HG02571 (cell line): ENCODE measurements around the gene ADCY9.
"Not testable (repeated sequence)": the region's sequence is repeated elsewhere in the genome, so short reads cannot be mapped to it uniquely, and the experiment has no call there.

ENCODE experiments used
- ATAC-seq: cut with Tn5 transposase; IDR thresholded peaks from one replicate; pipeline ENCODE4 v1.9.1; 2021; ENCODE audit warnings: mild to moderate bottlenecking, moderate library complexity; ENCODE audit not compliant: unreplicated experiment

The ADCY9 gene

DNA sequence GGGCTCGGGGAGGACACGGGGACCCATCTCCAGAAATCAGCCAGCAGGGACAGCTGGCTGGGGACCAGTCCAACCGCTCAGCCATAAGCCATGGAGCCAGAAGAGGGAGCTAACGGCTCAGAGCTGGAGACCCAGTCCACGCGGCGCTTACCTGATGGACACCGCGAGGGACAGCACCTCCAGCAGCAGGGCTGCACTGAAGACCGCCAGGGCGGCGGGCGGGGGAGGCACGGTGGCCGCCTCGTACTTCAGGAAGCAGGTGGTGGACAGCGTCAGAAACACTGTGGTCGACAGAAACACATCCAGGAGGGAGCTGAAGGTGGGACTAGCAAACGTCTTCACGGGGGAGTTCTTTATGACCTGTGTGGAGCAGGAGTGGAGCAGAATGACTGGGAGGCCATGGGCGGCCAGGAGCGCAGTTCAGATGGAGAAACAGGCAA, 133.1 kb downstream of the ADCY9 start:
- ATAC-seq, result no peak

DNA sequence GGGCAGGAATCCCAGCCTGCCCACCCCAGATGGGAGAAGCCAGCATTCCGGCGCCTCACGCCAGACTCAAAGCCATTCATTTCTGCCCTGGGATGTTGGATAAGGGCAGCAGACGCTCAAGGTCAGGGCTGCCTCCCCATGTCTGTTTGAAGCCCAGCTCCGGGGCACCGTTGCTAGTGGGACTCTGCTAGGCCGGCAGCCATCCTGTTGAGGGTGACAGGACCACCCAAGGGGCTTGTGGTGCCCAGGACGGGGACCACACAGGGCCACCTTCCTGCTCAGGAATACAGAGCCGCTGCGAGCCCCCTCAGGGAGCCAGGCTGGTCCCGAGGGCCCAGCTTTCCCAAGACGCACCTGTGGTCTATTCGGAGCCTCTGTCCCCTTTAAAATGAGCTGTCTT, 134.0 kb downstream of the ADCY9 start:
- ATAC-seq, result no peak

- no peak for ATAC-seq
Measured at GRCh38 chr16:3980253-3981111, 135.8 kb downstream of the ADCY9 start.

GRCh38 chr16:3979518-3979917, 136.7 kb downstream of the ADCY9 start:
- no peak for ATAC-seq

GRCh38 chr16:3979070-3979469, 137.2 kb downstream of the ADCY9 start:
- no peak for ATAC-seq

DNA sequence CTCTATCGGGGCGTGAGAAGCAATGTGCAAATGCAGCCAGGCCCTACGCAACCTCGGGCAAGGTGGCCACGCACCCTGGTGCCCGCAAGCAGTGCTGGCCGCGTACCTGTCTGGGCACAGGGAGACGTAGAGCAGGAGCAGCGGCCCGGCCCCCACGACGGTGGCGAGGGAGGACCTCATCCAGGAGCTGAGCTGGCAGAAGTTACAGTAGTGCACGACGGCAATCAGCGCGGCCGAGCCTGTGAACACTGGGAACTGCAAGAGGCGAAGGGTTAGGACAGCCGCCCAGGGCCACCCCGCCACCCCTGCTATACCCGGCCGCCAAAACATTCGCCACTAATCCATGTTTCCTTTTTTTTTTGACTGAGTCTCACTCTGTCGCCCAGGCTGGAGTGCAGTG, 138.9 kb downstream of the ADCY9 start:
- ATAC-seq, result no peak

DNA sequence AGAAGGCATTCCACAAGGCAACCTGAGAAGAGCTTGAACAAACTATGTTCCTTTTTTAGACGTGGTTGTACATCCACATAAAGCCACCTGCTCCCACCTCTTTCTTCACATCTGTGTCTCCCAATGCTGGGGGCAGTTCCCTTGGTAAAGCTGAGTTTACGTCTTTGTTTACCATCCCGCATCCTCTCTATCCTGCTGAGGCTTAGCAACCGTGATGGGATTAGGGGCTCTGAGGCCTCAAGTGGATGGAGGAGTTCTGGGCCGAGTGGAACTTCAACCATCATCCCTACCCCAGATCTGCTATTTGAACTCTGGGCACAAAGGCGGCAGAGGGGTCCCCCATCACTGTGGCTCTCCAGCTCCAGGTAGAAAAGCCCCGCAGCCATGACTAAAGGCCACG, 141.5 kb downstream of the ADCY9 start:
- ATAC-seq, result no peak

GRCh38 chr16:3971706-3972105, 144.5 kb downstream of the ADCY9 start:
- ATAC-seq, result no peak

DNA sequence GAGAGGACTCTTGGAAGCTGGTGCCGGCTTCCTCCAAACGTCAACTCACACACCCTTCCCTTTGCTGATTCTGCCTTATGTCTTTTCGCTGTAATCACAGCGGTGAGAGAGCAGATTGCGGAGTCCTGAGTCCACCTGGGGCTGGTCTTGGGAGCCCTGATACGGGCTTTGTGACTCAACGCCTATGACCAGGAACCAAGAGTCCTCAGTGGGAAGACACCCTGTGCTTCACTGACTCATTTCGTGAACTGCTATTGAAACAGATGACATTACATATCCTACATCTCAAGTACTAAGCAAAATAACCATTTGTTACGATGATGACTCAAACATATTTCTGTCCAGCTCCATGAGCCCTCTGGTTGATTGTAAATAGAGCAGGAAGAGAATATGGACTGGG, 145.0 kb downstream of the ADCY9 start:
- ATAC-seq, result no peak

GRCh38 chr16:3968551-3968950, 147.7 kb downstream of the ADCY9 start:
- no peak for ATAC-seq

GRCh38 chr16:3966681-3967080, 149.6 kb downstream of the ADCY9 start:
- no peak for ATAC-seq

DNA sequence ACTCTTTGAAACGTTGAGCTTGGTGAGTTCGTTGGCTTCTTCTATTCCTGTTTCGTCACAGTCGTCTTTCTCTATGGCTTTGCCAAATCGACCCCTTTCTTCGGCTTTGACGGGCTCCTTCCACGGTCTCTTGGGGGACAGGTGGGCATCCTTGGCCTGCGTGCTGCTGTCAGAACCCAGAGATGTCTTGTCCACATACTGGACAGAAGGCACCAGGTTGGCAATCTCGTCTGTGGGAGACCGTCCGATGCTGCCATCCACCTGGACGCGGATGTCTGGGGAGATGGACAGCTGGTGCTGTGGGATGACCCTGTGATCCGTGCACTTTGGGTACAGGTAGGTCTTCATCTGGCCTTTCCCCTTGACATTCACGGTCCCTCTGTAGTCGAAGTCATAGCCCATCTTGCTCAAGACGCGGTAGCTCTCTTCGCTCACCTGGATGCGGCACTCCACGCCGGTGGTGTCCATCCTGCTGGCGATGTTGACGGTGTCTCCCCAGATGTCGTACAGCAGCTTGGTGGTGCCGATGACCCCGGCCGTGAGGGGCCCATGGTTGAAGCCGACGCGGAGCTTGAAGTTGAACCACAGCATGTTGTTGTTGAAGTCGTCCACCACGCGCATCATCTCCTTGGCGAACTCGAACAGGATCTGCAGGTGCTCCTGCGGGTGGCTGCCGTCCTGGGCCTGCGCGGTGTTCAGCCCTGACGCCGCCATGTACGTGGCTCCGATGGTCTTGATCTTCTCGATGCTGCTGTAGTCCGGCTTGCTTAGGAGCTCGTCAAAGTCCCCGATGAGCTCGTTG, 150.3 kb downstream of the ADCY9 start:
- ATAC-seq, result no peak

DNA sequence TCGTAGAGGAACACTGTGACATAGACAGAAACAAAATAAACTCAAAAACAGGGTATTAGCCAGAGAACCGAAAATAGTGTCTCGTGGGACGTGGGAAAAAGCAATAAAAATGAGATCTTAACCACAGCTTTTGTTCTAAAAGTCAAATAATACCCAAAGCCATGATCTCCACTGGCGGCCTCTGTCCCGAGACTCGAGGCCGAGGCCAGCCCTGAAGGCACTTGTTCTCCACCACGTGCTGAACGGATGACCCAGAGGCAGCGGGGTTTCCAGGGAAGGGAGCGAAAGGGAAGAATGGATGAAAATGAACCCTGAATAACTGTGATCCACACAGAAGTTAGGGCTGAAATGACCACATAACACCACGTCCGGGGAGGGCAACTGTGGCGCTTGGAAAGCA, 150.9 kb downstream of the ADCY9 start:
- ATAC-seq, result no peak

- ATAC-seq, result no peak
Measured at GRCh38 chr16:3964686-3965290, 151.5 kb downstream of the ADCY9 start.

GRCh38 chr16:3963886-3964685, 152.2 kb downstream of the ADCY9 start:
- ATAC-seq, result no peak

GRCh38 chr16:3963203-3963602, 153.0 kb downstream of the ADCY9 start:
- no peak for ATAC-seq

DNA sequence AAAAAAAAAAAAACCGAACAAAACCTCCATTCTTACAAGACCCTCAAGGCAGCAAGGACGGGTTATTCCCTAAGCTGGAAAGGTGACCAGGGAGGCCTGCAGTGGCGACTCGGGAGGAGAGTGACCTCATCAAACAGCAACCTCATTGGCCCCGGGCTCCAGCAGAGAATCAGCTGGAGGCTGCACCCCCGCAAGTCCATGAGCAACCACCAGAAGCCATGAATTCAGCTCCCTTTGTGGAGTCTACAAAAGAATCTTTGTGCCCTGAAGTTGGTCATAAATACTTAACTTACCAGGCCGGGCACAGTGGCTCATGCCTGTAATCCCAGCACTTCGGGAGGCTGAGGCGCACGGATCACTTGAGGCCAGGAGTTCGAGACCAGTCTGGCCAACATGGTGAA, 154.8 kb downstream of the ADCY9 start:
- no peak for ATAC-seq

DNA sequence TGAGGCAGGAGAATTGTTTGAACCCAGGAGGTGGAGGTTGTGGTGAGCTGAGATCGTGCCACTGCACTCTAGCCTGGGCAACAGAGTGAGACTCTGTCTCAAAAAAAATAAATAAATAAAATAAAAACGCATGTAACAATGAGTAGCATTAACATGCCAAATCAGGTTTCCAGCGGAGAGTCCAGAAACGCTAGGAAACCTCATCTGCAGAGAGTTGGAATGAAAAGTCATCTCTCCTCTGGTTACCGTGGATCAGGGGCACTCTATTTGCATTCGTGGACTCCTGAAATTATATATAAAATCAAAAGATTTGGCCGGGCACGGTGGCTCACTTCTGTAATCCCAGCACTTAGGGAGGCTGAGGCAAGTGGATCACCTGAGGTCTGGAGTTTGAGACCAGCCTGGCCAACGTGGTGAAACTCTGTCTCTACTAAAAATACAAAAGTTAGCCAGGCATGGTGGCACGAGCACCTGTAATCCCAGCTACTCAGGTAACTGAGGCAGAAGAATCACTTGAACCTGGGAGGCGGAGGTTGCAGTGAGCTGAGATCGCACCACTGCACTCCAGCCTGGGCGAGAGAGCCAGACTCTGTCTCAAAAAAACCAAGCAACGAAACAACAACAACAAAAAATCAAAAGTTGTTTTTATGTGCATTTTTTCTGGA, 156.2 kb downstream of the ADCY9 start:
- ATAC-seq, result not testable (repeated sequence)

DNA sequence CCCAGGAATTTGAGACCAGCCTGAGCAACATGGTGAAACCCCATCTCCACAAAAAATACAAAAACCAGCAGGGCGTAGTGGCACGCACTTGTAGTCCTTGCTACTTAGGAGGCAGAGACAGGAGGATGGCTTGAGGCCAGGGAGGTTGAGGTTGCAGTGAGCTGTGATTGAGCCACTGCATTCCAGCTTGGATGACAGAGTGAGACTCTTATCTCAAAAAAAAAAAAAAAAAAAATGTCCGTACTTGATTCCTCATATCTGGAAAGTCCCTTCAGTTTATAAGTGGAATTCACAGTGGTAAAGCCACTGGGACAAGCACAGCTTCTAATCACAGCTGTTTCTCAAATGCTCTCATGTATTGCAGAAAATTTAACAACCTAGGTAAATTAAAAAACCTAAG, 157.1 kb downstream of the ADCY9 start:
- ATAC-seq, result no peak

DNA sequence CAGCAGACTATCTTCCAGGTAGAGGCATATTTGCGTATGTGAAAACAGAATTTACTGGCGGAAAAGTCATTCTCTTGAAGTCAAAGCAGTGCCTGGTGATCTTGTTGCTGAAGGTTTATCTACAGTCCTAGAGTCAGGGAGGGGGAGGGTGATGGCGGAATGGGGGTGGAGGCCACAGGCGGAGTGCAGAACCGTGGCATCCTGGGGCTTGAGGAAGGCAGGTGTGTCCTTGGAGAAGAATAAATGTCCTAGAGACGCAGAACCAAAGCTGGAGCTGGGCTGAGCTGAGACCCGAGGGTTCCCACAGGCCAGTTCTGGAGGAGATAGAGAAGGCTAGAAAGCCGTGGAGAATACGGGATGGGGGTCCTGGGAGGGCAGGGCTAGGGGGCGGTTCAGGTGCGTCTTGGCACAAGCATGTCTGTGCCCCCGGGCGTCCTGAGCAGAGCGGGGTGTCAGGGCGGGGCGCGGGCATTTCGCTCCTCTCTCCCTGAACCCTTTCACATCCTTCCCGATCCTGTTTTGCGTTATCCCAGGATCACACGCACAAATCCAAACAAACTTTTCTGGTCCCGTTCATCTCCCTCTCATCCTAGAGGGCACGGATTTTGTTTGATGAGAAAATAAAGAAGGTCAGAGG, 158.8 kb downstream of the ADCY9 start:
- no peak for ATAC-seq
